Measurements from ENCODE around the gene REG4. TPM values are rescaled to one million over a fixed set of nuclear protein-coding genes. Genes with fewer than 3 reads are reported as not detected.

The REG4 gene
- total and polyA plus RNA-seq, 4 donors: 0.08 to 0.19 (median 0.15) TPM; not detected in 1

DNA sequence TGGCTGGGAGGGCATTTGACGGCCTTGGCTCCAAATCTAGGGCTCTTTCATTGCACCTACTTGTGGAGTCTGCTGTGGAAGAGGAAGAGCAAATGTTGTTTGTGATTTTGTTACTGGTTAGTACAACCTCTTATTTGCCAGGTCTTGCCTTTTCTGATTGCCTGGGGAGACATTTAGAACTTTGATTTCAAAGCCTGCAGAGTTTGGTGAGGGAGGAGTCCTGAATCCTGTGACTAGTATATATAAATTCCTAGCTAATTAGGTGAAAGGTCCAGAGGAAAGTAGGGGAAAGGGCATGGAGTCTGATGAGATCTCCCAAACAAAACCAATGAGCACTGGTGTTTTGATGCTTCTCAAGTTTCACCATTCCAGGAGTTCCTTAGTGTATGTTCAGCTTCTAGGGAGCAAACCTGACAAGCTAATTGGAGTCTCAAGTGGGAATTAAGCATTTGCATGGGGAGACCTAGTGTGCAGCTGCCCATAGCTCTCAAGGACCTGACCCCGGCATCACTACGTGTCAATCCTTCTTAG, 37.5 kb downstream of the REG4 start:
- TF ChIP-seq YY1 (IDR thresholded peaks at IDR 0.05): peak; percentile 82
- TF ChIP-seq EGR1 (IDR thresholded peaks at IDR 0.05; ENCODE audit: low read depth in 2 of 2): no peak
- TF ChIP-seq, protein P1, sequence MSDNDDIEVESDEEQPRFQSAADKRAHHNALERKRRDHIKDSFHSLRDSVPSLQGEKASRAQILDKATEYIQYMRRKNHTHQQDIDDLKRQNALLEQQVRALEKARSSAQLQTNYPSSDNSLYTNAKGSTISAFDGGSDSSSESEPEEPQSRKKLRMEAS (IDR thresholded peaks at IDR 0.05): no peak
- peak; percentile 80 to 93 for TF ChIP-seq RXRA (IDR thresholded peaks at IDR 0.05)
- no peak for TF ChIP-seq FOXA1 (IDR thresholded peaks at IDR 0.05)
- no peak for TF ChIP-seq GABPA (IDR thresholded peaks at IDR 0.05 in 1 of 2, conservative IDR thresholded peaks at IDR 0.05 in 1 of 2)
- TF ChIP-seq SP1 (IDR thresholded peaks at IDR 0.05): peak; percentile 77
- TF ChIP-seq TAF1 (conservative IDR thresholded peaks at IDR 0.05): peak; percentile 50
- TF ChIP-seq, protein P2, sequence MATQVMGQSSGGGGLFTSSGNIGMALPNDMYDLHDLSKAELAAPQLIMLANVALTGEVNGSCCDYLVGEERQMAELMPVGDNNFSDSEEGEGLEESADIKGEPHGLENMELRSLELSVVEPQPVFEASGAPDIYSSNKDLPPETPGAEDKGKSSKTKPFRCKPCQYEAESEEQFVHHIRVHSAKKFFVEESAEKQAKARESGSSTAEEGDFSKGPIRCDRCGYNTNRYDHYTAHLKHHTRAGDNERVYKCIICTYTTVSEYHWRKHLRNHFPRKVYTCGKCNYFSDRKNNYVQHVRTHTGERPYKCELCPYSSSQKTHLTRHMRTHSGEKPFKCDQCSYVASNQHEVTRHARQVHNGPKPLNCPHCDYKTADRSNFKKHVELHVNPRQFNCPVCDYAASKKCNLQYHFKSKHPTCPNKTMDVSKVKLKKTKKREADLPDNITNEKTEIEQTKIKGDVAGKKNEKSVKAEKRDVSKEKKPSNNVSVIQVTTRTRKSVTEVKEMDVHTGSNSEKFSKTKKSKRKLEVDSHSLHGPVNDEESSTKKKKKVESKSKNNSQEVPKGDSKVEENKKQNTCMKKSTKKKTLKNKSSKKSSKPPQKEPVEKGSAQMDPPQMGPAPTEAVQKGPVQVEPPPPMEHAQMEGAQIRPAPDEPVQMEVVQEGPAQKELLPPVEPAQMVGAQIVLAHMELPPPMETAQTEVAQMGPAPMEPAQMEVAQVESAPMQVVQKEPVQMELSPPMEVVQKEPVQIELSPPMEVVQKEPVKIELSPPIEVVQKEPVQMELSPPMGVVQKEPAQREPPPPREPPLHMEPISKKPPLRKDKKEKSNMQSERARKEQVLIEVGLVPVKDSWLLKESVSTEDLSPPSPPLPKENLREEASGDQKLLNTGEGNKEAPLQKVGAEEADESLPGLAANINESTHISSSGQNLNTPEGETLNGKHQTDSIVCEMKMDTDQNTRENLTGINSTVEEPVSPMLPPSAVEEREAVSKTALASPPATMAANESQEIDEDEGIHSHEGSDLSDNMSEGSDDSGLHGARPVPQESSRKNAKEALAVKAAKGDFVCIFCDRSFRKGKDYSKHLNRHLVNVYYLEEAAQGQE (IDR thresholded peaks at IDR 0.05): no peak
- TF ChIP-seq NR2F2 (IDR thresholded peaks at IDR 0.05): no peak
- TF ChIP-seq JUND (IDR thresholded peaks at IDR 0.05): peak; percentile 17 to 24
- TF ChIP-seq HNF4G (IDR thresholded peaks at IDR 0.05): peak; percentile 32
- peak in 1 of 2 donors; percentile 63 for TF ChIP-seq HNF4A (conservative IDR thresholded peaks at IDR 0.05)
- TF ChIP-seq, protein P3, sequence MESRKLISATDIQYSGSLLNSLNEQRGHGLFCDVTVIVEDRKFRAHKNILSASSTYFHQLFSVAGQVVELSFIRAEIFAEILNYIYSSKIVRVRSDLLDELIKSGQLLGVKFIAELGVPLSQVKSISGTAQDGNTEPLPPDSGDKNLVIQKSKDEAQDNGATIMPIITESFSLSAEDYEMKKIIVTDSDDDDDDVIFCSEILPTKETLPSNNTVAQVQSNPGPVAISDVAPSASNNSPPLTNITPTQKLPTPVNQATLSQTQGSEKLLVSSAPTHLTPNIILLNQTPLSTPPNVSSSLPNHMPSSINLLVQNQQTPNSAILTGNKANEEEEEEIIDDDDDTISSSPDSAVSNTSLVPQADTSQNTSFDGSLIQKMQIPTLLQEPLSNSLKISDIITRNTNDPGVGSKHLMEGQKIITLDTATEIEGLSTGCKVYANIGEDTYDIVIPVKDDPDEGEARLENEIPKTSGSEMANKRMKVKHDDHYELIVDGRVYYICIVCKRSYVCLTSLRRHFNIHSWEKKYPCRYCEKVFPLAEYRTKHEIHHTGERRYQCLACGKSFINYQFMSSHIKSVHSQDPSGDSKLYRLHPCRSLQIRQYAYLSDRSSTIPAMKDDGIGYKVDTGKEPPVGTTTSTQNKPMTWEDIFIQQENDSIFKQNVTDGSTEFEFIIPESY (IDR thresholded peaks at IDR 0.05): no peak
- TF ChIP-seq FOXA2 (IDR thresholded peaks at IDR 0.05): no peak
- TF ChIP-seq RAD21 (IDR thresholded peaks at IDR 0.05): no peak
- TF ChIP-seq, protein P4, sequence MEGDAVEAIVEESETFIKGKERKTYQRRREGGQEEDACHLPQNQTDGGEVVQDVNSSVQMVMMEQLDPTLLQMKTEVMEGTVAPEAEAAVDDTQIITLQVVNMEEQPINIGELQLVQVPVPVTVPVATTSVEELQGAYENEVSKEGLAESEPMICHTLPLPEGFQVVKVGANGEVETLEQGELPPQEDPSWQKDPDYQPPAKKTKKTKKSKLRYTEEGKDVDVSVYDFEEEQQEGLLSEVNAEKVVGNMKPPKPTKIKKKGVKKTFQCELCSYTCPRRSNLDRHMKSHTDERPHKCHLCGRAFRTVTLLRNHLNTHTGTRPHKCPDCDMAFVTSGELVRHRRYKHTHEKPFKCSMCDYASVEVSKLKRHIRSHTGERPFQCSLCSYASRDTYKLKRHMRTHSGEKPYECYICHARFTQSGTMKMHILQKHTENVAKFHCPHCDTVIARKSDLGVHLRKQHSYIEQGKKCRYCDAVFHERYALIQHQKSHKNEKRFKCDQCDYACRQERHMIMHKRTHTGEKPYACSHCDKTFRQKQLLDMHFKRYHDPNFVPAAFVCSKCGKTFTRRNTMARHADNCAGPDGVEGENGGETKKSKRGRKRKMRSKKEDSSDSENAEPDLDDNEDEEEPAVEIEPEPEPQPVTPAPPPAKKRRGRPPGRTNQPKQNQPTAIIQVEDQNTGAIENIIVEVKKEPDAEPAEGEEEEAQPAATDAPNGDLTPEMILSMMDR (IDR thresholded peaks at IDR 0.05; ENCODE audit: low read depth, low read length, missing input control): no peak
- TF ChIP-seq, protein P5, sequence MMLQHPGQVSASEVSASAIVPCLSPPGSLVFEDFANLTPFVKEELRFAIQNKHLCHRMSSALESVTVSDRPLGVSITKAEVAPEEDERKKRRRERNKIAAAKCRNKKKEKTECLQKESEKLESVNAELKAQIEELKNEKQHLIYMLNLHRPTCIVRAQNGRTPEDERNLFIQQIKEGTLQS (IDR thresholded peaks at IDR 0.05): no peak
- Histone ChIP-seq H3K36me3 (ENCODE audit: control insufficient read depth in 4 of 4, insufficient read depth in 3 of 4, low read depth in 1 of 4, low read length in 3 of 4) (no peaks in the 10 kb centered on the region), H3K27ac (ENCODE audit: low read depth in 1 of 2, low read length in 2 of 2) (peak overlapping the region; percentile 80 to 88), H3K27me3 (ENCODE audit: control insufficient read depth in 4 of 4, insufficient read depth in 4 of 4, low read length in 3 of 4) (no peaks in the 10 kb centered on the region), H3K9me3 (ENCODE audit: control insufficient read depth in 4 of 4, low read length in 3 of 4) (no peaks in the 10 kb centered on the region), H3K9ac (ENCODE audit: low read depth in 1 of 2, low read length in 2 of 2) (peak overlapping the region in 1 of 2 donors; percentile 68), H3K4me3 (ENCODE audit: low read depth in 1 of 3, low read length in 3 of 3) (peak overlapping the region in 1 of 3 donors; percentile 22), H3K4me1 (ENCODE audit: control insufficient read depth in 4 of 4, insufficient read depth in 4 of 4, low read length in 3 of 4) (peaks cover 6 to 58% (median 40%) of the 10 kb centered on the region in 4 donors)
- WGBS: 56% methylated on average over 3 of the region's 3 CpGs
- DNase-seq (ENCODE audit: low spot score): no peak

All from liver (tissue), 9 donors.